H9 (cell line): Measurements from ENCODE around the gene ERP27. TPM values are rescaled to one million over a fixed set of nuclear protein-coding genes. Genes with fewer than 3 reads are reported as not detected.

Experiments
- DNase-seq: peaks from one replicate; pipeline ENCODE4 v3.0.0-alpha.2; 2017
- H2AFZ ChIP-seq: one replicate; pipeline ENCODE4 v1.6.1; 2013; ENCODE audit warnings: mild to moderate bottlenecking, low read length, control low read depth, moderate library complexity
- H2AK5ac ChIP-seq: 2 replicates; pipeline ENCODE4 v1.6.1; 2013; ENCODE audit warnings: low read length, control low read depth, mixed read lengths; ENCODE audit not compliant: insufficient read length
- H2BK120ac ChIP-seq: one replicate; pipeline ENCODE4 v1.6.1; 2013; ENCODE audit warnings: low read depth, mild to moderate bottlenecking, low read length, control low read depth, inconsistent platforms; ENCODE audit not compliant: poor library complexity, severe bottlenecking
- H2BK12ac ChIP-seq: 2 replicates; pipeline ENCODE4 v1.6.1; 2013; ENCODE audit warnings: low read length, control low read depth, mixed read lengths, low read depth; ENCODE audit not compliant: insufficient read length
- H2BK15ac ChIP-seq: 2 replicates; pipeline ENCODE4 v1.6.1; 2013; ENCODE audit warnings: low read depth, low read length, control low read depth
- H2BK20ac ChIP-seq: one replicate; pipeline ENCODE4 v1.6.1; 2013; ENCODE audit warnings: low read depth, mild to moderate bottlenecking, low read length, control low read depth, inconsistent platforms; ENCODE audit not compliant: poor library complexity, severe bottlenecking
- H2BK5ac ChIP-seq: 2 replicates; pipeline ENCODE4 v1.6.1; 2013; ENCODE audit warnings: low read length, control low read depth, mixed read lengths; ENCODE audit not compliant: insufficient read length
- H3K14ac ChIP-seq: 2 replicates; pipeline ENCODE4 v1.6.1; 2013; ENCODE audit warnings: low read length, control low read depth; ENCODE audit not compliant: insufficient read depth
- H3K18ac ChIP-seq: 2 replicates; pipeline ENCODE4 v1.6.1; 2013; ENCODE audit warnings: low read depth, mild to moderate bottlenecking, mixed read lengths, low read length, control low read depth; ENCODE audit not compliant: insufficient read length
- H3K23ac ChIP-seq: 2 replicates; pipeline ENCODE4 v1.6.1; 2013; ENCODE audit warnings: low read length, control low read depth, mixed read lengths, low read depth; ENCODE audit not compliant: insufficient read length
- H3K23me2 ChIP-seq: 2 replicates; pipeline ENCODE4 v1.6.1; 2013; ENCODE audit warnings: low read depth, mild to moderate bottlenecking, mixed read lengths, low read length, control low read depth; ENCODE audit not compliant: insufficient read length, poor library complexity, severe bottlenecking
- H3K27ac ChIP-seq: 2 replicates; pipeline ENCODE4 v1.5.1; 2013; ENCODE audit warnings: low read length, control low read depth, mixed read lengths, low read depth; ENCODE audit not compliant: insufficient read length
- H3K27me3 ChIP-seq: 2 replicates; pipeline ENCODE4 v1.6.1; 2013; ENCODE audit warnings: low read length, control low read depth, inconsistent platforms; ENCODE audit not compliant: insufficient read depth
- H3K4ac ChIP-seq: 2 replicates; pipeline ENCODE4 v1.6.1; 2013; ENCODE audit warnings: low read depth, mild to moderate bottlenecking, control low read depth, inconsistent platforms, low read length, moderate library complexity
- H3K4me1 ChIP-seq: 2 replicates; pipeline ENCODE4 v1.6.1; 2013; ENCODE audit warnings: low read length, control low read depth, inconsistent platforms; ENCODE audit not compliant: insufficient read depth
- H3K4me2 ChIP-seq: 2 replicates; pipeline ENCODE4 v1.6.1; 2013; ENCODE audit warnings: low read length, control low read depth, mixed read lengths; ENCODE audit not compliant: insufficient read length, insufficient read depth
- H3K56ac ChIP-seq: 2 replicates; pipeline ENCODE4 v1.6.1; 2013; ENCODE audit warnings: low read depth, mild to moderate bottlenecking, mixed read lengths, low read length, control low read depth; ENCODE audit not compliant: insufficient read length
- H3K79me1 ChIP-seq: 2 replicates; pipeline ENCODE4 v1.6.1; 2013; ENCODE audit warnings: low read depth, mild to moderate bottlenecking, moderate library complexity, low read length, control low read depth, inconsistent platforms; ENCODE audit not compliant: insufficient read depth, poor library complexity, severe bottlenecking
- H3K79me2 ChIP-seq: 2 replicates; pipeline ENCODE4 v1.6.1; 2013; ENCODE audit warnings: low read length, control low read depth, inconsistent platforms; ENCODE audit not compliant: insufficient read depth
- H3K9ac ChIP-seq: 2 replicates; pipeline ENCODE4 v1.6.1; 2013; ENCODE audit warnings: low read length, control low read depth, mixed read lengths; ENCODE audit not compliant: insufficient read length; ENCODE audit errors: extremely low read depth
- H3K9me3 ChIP-seq: one replicate; pipeline ENCODE4 v1.6.1; 2013; ENCODE audit warnings: low read depth, low read length, inconsistent platforms; ENCODE audit not compliant: control insufficient read depth
- H3T11ph ChIP-seq: one replicate; pipeline ENCODE4 v1.6.1; 2013; ENCODE audit warnings: mild to moderate bottlenecking, low read length, control low read depth, inconsistent platforms
- H4K20me1 ChIP-seq: one replicate; pipeline ENCODE4 v1.6.1; 2013; ENCODE audit not compliant: control insufficient read depth, insufficient read length, insufficient read depth
- H4K5ac ChIP-seq: 2 replicates; pipeline ENCODE4 v1.6.1; 2013; ENCODE audit warnings: low read depth, mild to moderate bottlenecking, mixed read lengths, low read length, control low read depth; ENCODE audit not compliant: insufficient read length
- H4K8ac ChIP-seq: replicated peaks from 2 replicates; pipeline ENCODE4 v1.6.1; 2013; ENCODE audit warnings: low read length, control low read depth, mixed read lengths, low read depth; ENCODE audit not compliant: insufficient read length
- H4K91ac ChIP-seq: 2 replicates; pipeline ENCODE4 v1.6.1; 2013; ENCODE audit warnings: low read depth, mild to moderate bottlenecking, moderate library complexity, mixed read lengths, low read length, control low read depth; ENCODE audit not compliant: insufficient read length
- H3K27ac Mint-ChIP-seq, 3 experiments: 2 replicates in 2 of 3; 3 replicates in 1 of 3; pipeline ENCODE4 v1.8.0; 2020 to 2021; ENCODE audit warnings: mixed read lengths in 3 of 3, mild to moderate bottlenecking in 1 of 3, moderate library complexity in 1 of 3
- H3K27me3 Mint-ChIP-seq: 2 replicates; pipeline ENCODE4 v1.8.0; 2021; ENCODE audit warnings: low read depth, mild to moderate bottlenecking, moderate library complexity, mixed read lengths
- H3K36me3 Mint-ChIP-seq, 3 experiments: 2 replicates in 2 of 3; 3 replicates in 1 of 3; pipeline ENCODE4 v1.8.0; 2020 to 2021; ENCODE audit warnings: low read depth in 3 of 3, mixed read lengths in 3 of 3; ENCODE audit not compliant: insufficient read depth in 1 of 3
- H3K4me1 Mint-ChIP-seq, 2 experiments: 2 replicates each; pipeline ENCODE4 v1.8.0; 2020; ENCODE audit warnings: mixed read lengths in 2 of 2
- H3K4me3 Mint-ChIP-seq, 2 experiments: 2 replicates in 1 of 2; 3 replicates in 1 of 2; pipeline ENCODE4 v1.8.0; 2020 to 2021; ENCODE audit warnings: mild to moderate bottlenecking in 2 of 2, mixed read lengths in 2 of 2, moderate library complexity in 1 of 2
- H3K9me3 Mint-ChIP-seq, 2 experiments: 2 replicates in 1 of 2; 3 replicates in 1 of 2; pipeline ENCODE4 v1.8.0; 2020; ENCODE audit warnings: mild to moderate bottlenecking in 2 of 2, mixed read lengths in 2 of 2, moderate library complexity in 1 of 2
- CTCF ChIP-seq: fragments of 200-600 bp; sonication (generic); conservative IDR thresholded peaks from 3 replicates; pipeline ENCODE4 v1.8.0; 2021; ENCODE audit warnings: antibody characterized with exemption, mild to moderate bottlenecking
- WGBS: extraction: QIAGEN DNeasy Blood & Tissue Kit; methylation state at CpG from one replicate; pipeline ENCODE4 v1.1.7; 2013; ENCODE audit warnings: missing lambda C conversion rate, low lambda C conversion rate, mixed read lengths; ENCODE audit not compliant: insufficient read length; ENCODE audit errors: extremely low coverage; 5-methylcytosine and 5-hydroxymethylcytosine counted together
- total RNA-seq: library from RNA; stranded (reverse); gene quantifications from 2 replicates; pipeline ENCODE4 v1.2.1, GENCODE V29; 2021

The ERP27 gene
- total RNA-seq, 1 experiment from 2014 or later: not detected

- Mint-ChIP-seq H3K27ac (no peak overlapping the region), H3K4me3 (no peak overlapping the region), H3K9me3 (no peaks in the 10 kb centered on the region), H3K4me1 (peaks cover 10 to 12% of the 10 kb centered on the region in 2 experiments), H3K36me3 (no peaks in the 10 kb centered on the region), H3K27me3 (no peaks in the 10 kb centered on the region)
- H4K8ac ChIP-seq: no peak overlapping the region
- no peaks in the 10 kb centered on the region for H3K27me3 ChIP-seq
- H3T11ph ChIP-seq: no peak overlapping the region
- H4K20me1 ChIP-seq: no peaks in the 10 kb centered on the region
- no peaks in the 10 kb centered on the region for H3K23me2 ChIP-seq
- no peak overlapping the region for H3K4me2 ChIP-seq
- no peaks in the 10 kb centered on the region for H3K79me1 ChIP-seq
- no peaks in the 10 kb centered on the region for H3K9me3 ChIP-seq
- no peak overlapping the region for H3K18ac ChIP-seq
- WGBS: no CpG with 5 or more reads among the region's 7 CpGs
- no peak overlapping the region for H2AFZ ChIP-seq
- no peak overlapping the region for H3K9ac ChIP-seq
- no peak overlapping the region for H3K27ac ChIP-seq
- no peak overlapping the region for H2BK120ac ChIP-seq
- H3K23ac ChIP-seq: no peak overlapping the region
- H2AK5ac ChIP-seq: no peak overlapping the region
- H3K4ac ChIP-seq: no peak overlapping the region
- no peak overlapping the region for H4K5ac ChIP-seq
- H2BK12ac ChIP-seq: no peak overlapping the region
- H2BK5ac ChIP-seq: no peak overlapping the region
- H2BK15ac ChIP-seq: no peak overlapping the region
- H3K14ac ChIP-seq: no peak overlapping the region
- H3K56ac ChIP-seq: no peak overlapping the region
- H4K91ac ChIP-seq: no peak overlapping the region
- H3K4me1 ChIP-seq: peaks cover 3% of the 10 kb centered on the region
- TF ChIP-seq CTCF: no peak
- no peaks in the 10 kb centered on the region for H3K79me2 ChIP-seq
- no peak for DNase-seq
- no peak overlapping the region for H2BK20ac ChIP-seq
Observed at GRCh38 chr12:14963520-14963919, 25.2 kb upstream of the ERP27 start.
